Measurements from ENCODE around the gene IP6K1. TPM values are rescaled to one million over a fixed set of nuclear protein-coding genes. Genes with fewer than 3 reads are reported as not detected.

IP6K1 gene
- total and polyA plus RNA-seq, 4 donors = 9.4 to 40.2 (median 28.0) TPM

DNA sequence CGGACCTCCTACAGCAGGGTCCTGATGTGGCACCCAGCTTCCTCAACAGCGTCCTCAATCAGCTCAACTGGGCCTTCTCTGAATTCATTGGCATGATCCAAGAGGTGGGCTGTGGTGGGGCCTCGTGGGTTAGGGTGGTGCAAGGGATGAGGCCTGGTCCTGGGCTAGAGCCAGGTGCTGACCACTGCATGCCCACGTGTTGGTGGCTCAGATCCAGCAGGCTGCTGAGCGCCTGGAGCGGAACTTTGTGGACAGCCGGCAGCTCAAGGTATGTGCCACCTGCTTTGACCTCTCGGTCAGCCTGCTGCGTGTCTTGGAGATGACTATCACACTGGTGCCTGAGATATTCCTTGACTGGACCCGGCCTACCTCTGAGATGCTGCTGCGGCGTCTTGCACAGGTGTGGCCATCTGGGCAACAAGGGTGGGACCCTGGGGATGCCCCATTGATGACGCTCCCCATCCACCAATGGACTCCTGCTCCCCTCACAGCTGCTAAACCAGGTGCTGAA, 70.7 kb downstream of the IP6K1 start:
- no peak overlapping the region for H3K27ac ChIP-seq (ENCODE audit: low read depth in 1 of 2, low read length in 2 of 2)
- no peaks in the 10 kb centered on the region for H3K9me3 ChIP-seq (ENCODE audit: control insufficient read depth, low read length)
- H3K4me3 ChIP-seq (ENCODE audit: low read length in 2 of 2) = no peak overlapping the region
- H3K4me1 ChIP-seq (ENCODE audit: control insufficient read depth in 1 of 2, insufficient read depth in 2 of 2, low read length in 2 of 2) = no peaks in the 10 kb centered on the region
- peak in 1 of 2 donors; percentile 76 for DNase-seq
- ATAC-seq (ENCODE audit: low FRiP score) = no peak
- H3K27me3 ChIP-seq (ENCODE audit: control insufficient read depth in 1 of 2, insufficient read depth in 2 of 2, low read length in 1 of 2) = no peaks in the 10 kb centered on the region
- intact Hi-C loops (cut with DNase I) = no loop called here
- H3K36me3 ChIP-seq (ENCODE audit: control insufficient read depth in 1 of 2, insufficient read depth in 2 of 2, low read length in 1 of 2) = no peaks in the 10 kb centered on the region
- 84 to 88% methylated on average over 13 of the region's 13 CpGs for WGBS, 2 donors

DNA sequence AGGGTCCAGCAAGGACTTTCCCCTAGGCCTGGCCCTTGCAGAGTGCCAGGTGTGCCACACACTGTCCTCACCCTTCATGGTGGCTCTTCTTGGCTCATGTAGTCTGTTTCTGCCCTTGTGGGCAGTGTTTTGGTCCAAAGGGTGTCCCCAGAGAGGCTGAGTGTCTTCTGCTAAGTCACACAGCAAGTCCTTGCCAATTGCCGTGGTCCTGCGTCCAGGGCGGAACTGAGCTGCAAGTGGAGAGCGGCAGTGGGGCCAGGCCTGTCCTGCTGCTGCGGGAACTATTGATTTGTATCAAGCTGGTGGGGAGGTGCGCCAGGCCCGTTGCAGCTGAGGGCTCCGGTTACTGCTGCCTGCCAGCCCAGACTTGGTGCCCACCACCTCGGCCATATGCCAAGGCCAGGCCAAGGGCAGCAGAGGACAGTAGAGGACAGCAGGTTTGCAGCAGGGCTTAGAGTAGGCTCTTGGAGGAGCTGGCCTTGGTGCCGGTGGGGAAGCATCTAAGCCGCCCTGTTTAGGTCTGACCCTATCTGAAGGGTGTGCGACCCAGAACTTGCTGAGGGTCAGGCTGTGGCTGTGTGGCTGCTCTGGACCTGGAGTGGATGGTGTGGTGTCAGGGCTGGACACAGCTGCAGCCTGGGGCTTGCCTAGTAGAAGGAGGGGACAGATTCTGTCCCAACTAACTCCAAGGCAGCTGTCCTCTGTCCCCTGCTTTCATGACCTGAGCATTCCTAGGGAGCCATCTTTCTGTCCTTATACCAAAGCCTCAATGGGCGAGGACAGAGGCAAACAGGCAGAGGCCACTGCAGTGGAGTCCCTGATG, 71.4 kb downstream of the IP6K1 start:
- Histone ChIP-seq H3K4me1 (ENCODE audit: control insufficient read depth in 1 of 2, insufficient read depth in 2 of 2, low read length in 2 of 2) (no peaks in the 10 kb centered on the region), H3K36me3 (ENCODE audit: control insufficient read depth in 1 of 2, insufficient read depth in 2 of 2, low read length in 1 of 2) (no peaks in the 10 kb centered on the region), H3K9me3 (ENCODE audit: control insufficient read depth, low read length) (no peaks in the 10 kb centered on the region), H3K27ac (ENCODE audit: low read depth in 1 of 2, low read length in 2 of 2) (no peak overlapping the region), H3K4me3 (ENCODE audit: low read length in 2 of 2) (no peak overlapping the region), H3K27me3 (ENCODE audit: control insufficient read depth in 1 of 2, insufficient read depth in 2 of 2, low read length in 1 of 2) (no peaks in the 10 kb centered on the region)
- ATAC-seq (ENCODE audit: low FRiP score) = no peak
- intact Hi-C loops (cut with DNase I) = no loop called here
- peak in 1 of 2 donors; percentile 74 for DNase-seq
- 87 to 89% methylated on average over 13 of the region's 13 CpGs for WGBS, 2 donors

- H3K27me3 ChIP-seq (ENCODE audit: control insufficient read depth in 1 of 2, insufficient read depth in 2 of 2, low read length in 1 of 2) = no peaks in the 10 kb centered on the region
- intact Hi-C loops (cut with DNase I) = no loop called here
- H3K27ac ChIP-seq (ENCODE audit: low read depth in 1 of 2, low read length in 2 of 2) = no peak overlapping the region
- WGBS, 2 donors = 90 to 93% methylated on average over 25 of the region's 25 CpGs
- H3K4me3 ChIP-seq (ENCODE audit: low read length in 2 of 2) = no peak overlapping the region
- DNase-seq = peak in 1 of 2 donors; percentile 69
- no peak for ATAC-seq (ENCODE audit: low FRiP score)
- no peaks in the 10 kb centered on the region for H3K9me3 ChIP-seq (ENCODE audit: control insufficient read depth, low read length)
- no peaks in the 10 kb centered on the region for H3K4me1 ChIP-seq (ENCODE audit: control insufficient read depth in 1 of 2, insufficient read depth in 2 of 2, low read length in 2 of 2)
- H3K36me3 ChIP-seq (ENCODE audit: control insufficient read depth in 1 of 2, insufficient read depth in 2 of 2, low read length in 1 of 2) = no peaks in the 10 kb centered on the region
Observed at GRCh38 chr3:49713336-49714105, 72.8 kb downstream of the IP6K1 start.

GRCh38 chr3:49712631-49713317, 73.6 kb downstream of the IP6K1 start:
- intact Hi-C loops (cut with DNase I) = no loop called here
- 64 to 69% methylated on average over 7 of the region's 7 CpGs for WGBS, 2 donors

GRCh38 chr3:49712166-49712565, 74.2 kb downstream of the IP6K1 start:
- Histone ChIP-seq H3K27me3 (ENCODE audit: control insufficient read depth in 1 of 2, insufficient read depth in 2 of 2, low read length in 1 of 2) (no peaks in the 10 kb centered on the region), H3K4me1 (ENCODE audit: control insufficient read depth in 1 of 2, insufficient read depth in 2 of 2, low read length in 2 of 2) (no peaks in the 10 kb centered on the region), H3K36me3 (ENCODE audit: control insufficient read depth in 1 of 2, insufficient read depth in 2 of 2, low read length in 1 of 2) (no peaks in the 10 kb centered on the region), H3K4me3 (ENCODE audit: low read length in 2 of 2) (no peak overlapping the region), H3K27ac (ENCODE audit: low read depth in 1 of 2, low read length in 2 of 2) (no peak overlapping the region), H3K9me3 (ENCODE audit: control insufficient read depth, low read length) (no peaks in the 10 kb centered on the region)
- WGBS, 2 donors = 94 to 95% methylated on average over 11 of the region's 11 CpGs
- DNase-seq = peak in 1 of 2 donors; percentile 21
- intact Hi-C loops (cut with DNase I) = no loop called here
- no peak for ATAC-seq (ENCODE audit: low FRiP score)

More at GRCh38 chr3:49712631-49713317, 73.6 kb downstream of the IP6K1 start:
- no peak overlapping the region for H3K27ac ChIP-seq (ENCODE audit: low read depth in 1 of 2, low read length in 2 of 2)
- DNase-seq (peak in 1 of 2 donors; percentile 61), ATAC-seq (ENCODE audit: low FRiP score) (no peak)
- no peaks in the 10 kb centered on the region for H3K9me3 ChIP-seq (ENCODE audit: control insufficient read depth, low read length)
- H3K27me3 ChIP-seq (ENCODE audit: control insufficient read depth in 1 of 2, insufficient read depth in 2 of 2, low read length in 1 of 2) = no peaks in the 10 kb centered on the region
- H3K36me3 ChIP-seq (ENCODE audit: control insufficient read depth in 1 of 2, insufficient read depth in 2 of 2, low read length in 1 of 2) = no peaks in the 10 kb centered on the region
- no peak overlapping the region for H3K4me3 ChIP-seq (ENCODE audit: low read length in 2 of 2)
- no peaks in the 10 kb centered on the region for H3K4me1 ChIP-seq (ENCODE audit: control insufficient read depth in 1 of 2, insufficient read depth in 2 of 2, low read length in 2 of 2)

DNA sequence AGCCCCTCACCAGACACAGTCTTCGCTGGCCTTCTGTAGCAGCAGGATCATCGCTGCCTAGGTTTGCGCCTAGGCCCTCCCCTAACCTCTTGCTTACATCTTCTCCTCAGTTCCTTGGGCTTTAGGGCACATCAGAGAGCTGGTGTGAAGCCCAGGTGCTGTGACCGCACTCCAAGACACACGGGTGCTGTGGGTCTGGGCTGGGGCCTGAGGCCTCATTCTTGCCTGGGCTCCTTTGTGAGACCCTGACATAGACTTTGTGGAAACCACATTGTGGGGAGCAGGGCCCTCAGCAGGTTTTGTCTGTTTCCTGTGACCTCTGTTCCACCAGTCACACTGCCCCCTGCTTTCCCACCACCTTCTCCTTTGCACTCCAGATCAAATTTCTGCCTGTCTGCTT, 74.9 kb downstream of the IP6K1 start:
- H3K27me3 ChIP-seq (ENCODE audit: control insufficient read depth in 1 of 2, insufficient read depth in 2 of 2, low read length in 1 of 2) = no peaks in the 10 kb centered on the region
- H3K4me1 ChIP-seq (ENCODE audit: control insufficient read depth in 1 of 2, insufficient read depth in 2 of 2, low read length in 2 of 2) = no peaks in the 10 kb centered on the region
- H3K4me3 ChIP-seq (ENCODE audit: low read length in 2 of 2) = no peak overlapping the region
- ATAC-seq (ENCODE audit: low FRiP score) = no peak
- no peaks in the 10 kb centered on the region for H3K9me3 ChIP-seq (ENCODE audit: control insufficient read depth, low read length)
- no peaks in the 10 kb centered on the region for H3K36me3 ChIP-seq (ENCODE audit: control insufficient read depth in 1 of 2, insufficient read depth in 2 of 2, low read length in 1 of 2)
- intact Hi-C loops (cut with DNase I) = no loop called here
- H3K27ac ChIP-seq (ENCODE audit: low read depth in 1 of 2, low read length in 2 of 2) = no peak overlapping the region
- WGBS, 2 donors = 87 to 91% methylated on average over 5 of the region's 5 CpGs
- DNase-seq = no peak

DNA sequence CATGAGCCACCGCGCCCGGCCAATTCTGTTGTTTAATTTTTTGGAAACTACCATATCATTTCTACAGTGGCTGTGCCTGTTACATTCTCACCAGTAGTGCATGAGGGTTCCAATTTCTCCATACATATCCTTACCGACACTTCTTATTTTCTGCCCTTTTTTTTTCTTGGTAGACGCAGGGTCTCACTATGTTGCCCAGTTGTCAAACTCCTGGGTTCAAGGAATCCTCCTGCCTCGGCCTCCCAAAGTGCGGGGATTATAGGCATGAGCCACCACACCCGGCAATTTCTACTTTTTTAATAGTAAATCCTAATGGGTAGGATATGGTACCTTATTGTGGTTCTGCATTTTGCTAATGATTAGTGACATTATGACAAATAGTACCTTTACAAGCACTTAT, 76.5 kb downstream of the IP6K1 start:
- intact Hi-C loops (cut with DNase I) = loop anchor here in 1 of 2 donors (10.0 kb wide), 1 partner anchor 125 kb away; no protein-coding TSS in a partner anchor
- no peaks in the 10 kb centered on the region for H3K9me3 ChIP-seq (ENCODE audit: control insufficient read depth, low read length)
- H3K4me3 ChIP-seq (ENCODE audit: low read length in 2 of 2) = no peak overlapping the region
- WGBS, 2 donors = 93 to 96% methylated on average over 8 of the region's 8 CpGs
- no peak overlapping the region for H3K27ac ChIP-seq (ENCODE audit: low read depth in 1 of 2, low read length in 2 of 2)
- ATAC-seq (ENCODE audit: low FRiP score) (no peak), DNase-seq (no peak)
- H3K36me3 ChIP-seq (ENCODE audit: control insufficient read depth in 1 of 2, insufficient read depth in 2 of 2, low read length in 1 of 2) = peaks cover 0 to 5% of the 10 kb centered on the region in 2 donors
- no peaks in the 10 kb centered on the region for H3K4me1 ChIP-seq (ENCODE audit: control insufficient read depth in 1 of 2, insufficient read depth in 2 of 2, low read length in 2 of 2)
- H3K27me3 ChIP-seq (ENCODE audit: control insufficient read depth in 1 of 2, insufficient read depth in 2 of 2, low read length in 1 of 2) = no peaks in the 10 kb centered on the region

GRCh38 chr3:49707113-49707480, 79.2 kb downstream of the IP6K1 start:
- H3K27ac ChIP-seq (ENCODE audit: low read depth in 1 of 2, low read length in 2 of 2) = no peak overlapping the region
- no peaks in the 10 kb centered on the region for H3K9me3 ChIP-seq (ENCODE audit: control insufficient read depth, low read length)
- peaks cover 0 to 5% of the 10 kb centered on the region in 2 donors for H3K36me3 ChIP-seq (ENCODE audit: control insufficient read depth in 1 of 2, insufficient read depth in 2 of 2, low read length in 1 of 2)
- H3K4me1 ChIP-seq (ENCODE audit: control insufficient read depth in 1 of 2, insufficient read depth in 2 of 2, low read length in 2 of 2) = no peaks in the 10 kb centered on the region
- no peak overlapping the region for H3K4me3 ChIP-seq (ENCODE audit: low read length in 2 of 2)
- no peak for ATAC-seq (ENCODE audit: low FRiP score)
- H3K27me3 ChIP-seq (ENCODE audit: control insufficient read depth in 1 of 2, insufficient read depth in 2 of 2, low read length in 1 of 2) = no peaks in the 10 kb centered on the region
- no peak for DNase-seq
- intact Hi-C loops (cut with DNase I) = loop anchor here in 1 of 2 donors (10.0 kb wide), 1 partner anchor 128 kb away; no protein-coding TSS in a partner anchor
- WGBS, 2 donors = 59 to 63% methylated on average over 4 of the region's 4 CpGs

Data from aorta (tissue), 5 donors.